ENCODE data around the gene FOXL3. TPM values are rescaled to one million over a fixed set of nuclear protein-coding genes. Genes with fewer than 3 reads are reported as not detected.

FOXL3 gene
- total and polyA plus RNA-seq, 4 donors, result not detected

DNA sequence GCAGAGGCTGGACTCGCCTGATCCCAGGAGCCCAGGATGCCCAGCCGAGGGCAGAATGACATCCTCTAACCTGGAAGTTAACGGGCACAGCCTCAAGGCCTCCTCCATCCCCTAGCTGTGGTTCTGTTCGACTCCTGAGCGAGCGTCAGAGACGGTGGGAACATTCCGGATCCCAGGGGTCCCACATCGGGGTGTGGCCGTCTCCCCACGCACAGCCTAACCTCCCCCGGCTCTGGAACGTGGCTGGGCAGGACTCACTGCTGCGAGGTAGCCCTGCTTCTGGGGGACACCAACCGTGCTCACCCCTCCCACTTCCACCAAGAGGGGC, 8.4 kb downstream of the FOXL3 start:
- no peak for DNase-seq (ENCODE audit: low spot score)
- TF ChIP-seq RXRA (IDR thresholded peaks at IDR 0.05) (no peak), HNF4A (conservative IDR thresholded peaks at IDR 0.05) (no peak), CTCF (IDR thresholded peaks at IDR 0.05; ENCODE audit: low read depth, low read length, missing input control) (no peak), YY1 (IDR thresholded peaks at IDR 0.05) (no peak), SP1 (IDR thresholded peaks at IDR 0.05) (no peak), EGR1 (IDR thresholded peaks at IDR 0.05; ENCODE audit: low read depth in 2 of 2) (no peak), RAD21 (IDR thresholded peaks at IDR 0.05) (no peak)
- TF ChIP-seq, protein P1, sequence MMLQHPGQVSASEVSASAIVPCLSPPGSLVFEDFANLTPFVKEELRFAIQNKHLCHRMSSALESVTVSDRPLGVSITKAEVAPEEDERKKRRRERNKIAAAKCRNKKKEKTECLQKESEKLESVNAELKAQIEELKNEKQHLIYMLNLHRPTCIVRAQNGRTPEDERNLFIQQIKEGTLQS (IDR thresholded peaks at IDR 0.05), result no peak
- no peaks in the 10 kb centered on the region for H3K9me3 ChIP-seq (ENCODE audit: control insufficient read depth in 4 of 4, low read length in 3 of 4)
- WGBS, result 87% methylated on average over 15 of the region's 15 CpGs
- H3K9ac ChIP-seq (ENCODE audit: low read depth in 1 of 2, low read length in 2 of 2), result no peak overlapping the region
- H3K4me1 ChIP-seq (ENCODE audit: control insufficient read depth in 4 of 4, insufficient read depth in 4 of 4, low read length in 3 of 4), result no peaks in the 10 kb centered on the region
- H3K27me3 ChIP-seq (ENCODE audit: control insufficient read depth in 4 of 4, insufficient read depth in 4 of 4, low read length in 3 of 4), result peaks cover 0 to 7% (median 3%) of the 10 kb centered on the region in 4 donors
- no peak overlapping the region for H3K4me3 ChIP-seq (ENCODE audit: low read depth in 1 of 3, low read length in 3 of 3)
- no peaks in the 10 kb centered on the region for H3K36me3 ChIP-seq (ENCODE audit: control insufficient read depth in 4 of 4, insufficient read depth in 3 of 4, low read depth in 1 of 4, low read length in 3 of 4)
- H3K27ac ChIP-seq (ENCODE audit: low read depth in 1 of 2, low read length in 2 of 2), result no peak overlapping the region

- H3K27ac ChIP-seq (ENCODE audit: low read depth in 1 of 2, low read length in 2 of 2), result no peak overlapping the region
- no peaks in the 10 kb centered on the region for H3K4me1 ChIP-seq (ENCODE audit: control insufficient read depth in 4 of 4, insufficient read depth in 4 of 4, low read length in 3 of 4)
- TF ChIP-seq FOXA1 (IDR thresholded peaks at IDR 0.05), result no peak
- TF ChIP-seq GABPA (IDR thresholded peaks at IDR 0.05 in 1 of 2, conservative IDR thresholded peaks at IDR 0.05 in 1 of 2), result no peak
- TF ChIP-seq ZBTB33 (IDR thresholded peaks at IDR 0.05), result no peak
- no peak for TF ChIP-seq FOXA2 (IDR thresholded peaks at IDR 0.05)
- TF ChIP-seq SP1 (IDR thresholded peaks at IDR 0.05), result no peak
- TF ChIP-seq, protein P2, sequence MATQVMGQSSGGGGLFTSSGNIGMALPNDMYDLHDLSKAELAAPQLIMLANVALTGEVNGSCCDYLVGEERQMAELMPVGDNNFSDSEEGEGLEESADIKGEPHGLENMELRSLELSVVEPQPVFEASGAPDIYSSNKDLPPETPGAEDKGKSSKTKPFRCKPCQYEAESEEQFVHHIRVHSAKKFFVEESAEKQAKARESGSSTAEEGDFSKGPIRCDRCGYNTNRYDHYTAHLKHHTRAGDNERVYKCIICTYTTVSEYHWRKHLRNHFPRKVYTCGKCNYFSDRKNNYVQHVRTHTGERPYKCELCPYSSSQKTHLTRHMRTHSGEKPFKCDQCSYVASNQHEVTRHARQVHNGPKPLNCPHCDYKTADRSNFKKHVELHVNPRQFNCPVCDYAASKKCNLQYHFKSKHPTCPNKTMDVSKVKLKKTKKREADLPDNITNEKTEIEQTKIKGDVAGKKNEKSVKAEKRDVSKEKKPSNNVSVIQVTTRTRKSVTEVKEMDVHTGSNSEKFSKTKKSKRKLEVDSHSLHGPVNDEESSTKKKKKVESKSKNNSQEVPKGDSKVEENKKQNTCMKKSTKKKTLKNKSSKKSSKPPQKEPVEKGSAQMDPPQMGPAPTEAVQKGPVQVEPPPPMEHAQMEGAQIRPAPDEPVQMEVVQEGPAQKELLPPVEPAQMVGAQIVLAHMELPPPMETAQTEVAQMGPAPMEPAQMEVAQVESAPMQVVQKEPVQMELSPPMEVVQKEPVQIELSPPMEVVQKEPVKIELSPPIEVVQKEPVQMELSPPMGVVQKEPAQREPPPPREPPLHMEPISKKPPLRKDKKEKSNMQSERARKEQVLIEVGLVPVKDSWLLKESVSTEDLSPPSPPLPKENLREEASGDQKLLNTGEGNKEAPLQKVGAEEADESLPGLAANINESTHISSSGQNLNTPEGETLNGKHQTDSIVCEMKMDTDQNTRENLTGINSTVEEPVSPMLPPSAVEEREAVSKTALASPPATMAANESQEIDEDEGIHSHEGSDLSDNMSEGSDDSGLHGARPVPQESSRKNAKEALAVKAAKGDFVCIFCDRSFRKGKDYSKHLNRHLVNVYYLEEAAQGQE (IDR thresholded peaks at IDR 0.05), result no peak
- TF ChIP-seq, protein P1 (IDR thresholded peaks at IDR 0.05), result no peak
- no peak for TF ChIP-seq RXRA (IDR thresholded peaks at IDR 0.05)
- TF ChIP-seq CTCF (IDR thresholded peaks at IDR 0.05; ENCODE audit: low read depth, low read length, missing input control), result no peak
- TF ChIP-seq HNF4A (conservative IDR thresholded peaks at IDR 0.05), result no peak
- no peak for TF ChIP-seq JUND (IDR thresholded peaks at IDR 0.05)
- no peak for TF ChIP-seq EGR1 (IDR thresholded peaks at IDR 0.05; ENCODE audit: low read depth in 2 of 2)
- no peak for TF ChIP-seq MAX (IDR thresholded peaks at IDR 0.05)
- no peak for TF ChIP-seq RAD21 (IDR thresholded peaks at IDR 0.05)
- TF ChIP-seq YY1 (IDR thresholded peaks at IDR 0.05), result no peak
- TF ChIP-seq NR2F2 (IDR thresholded peaks at IDR 0.05), result no peak
- TF ChIP-seq TAF1 (conservative IDR thresholded peaks at IDR 0.05), result no peak
- no peak for TF ChIP-seq HNF4G (IDR thresholded peaks at IDR 0.05)
- DNase-seq (ENCODE audit: low spot score), result no peak
- H3K36me3 ChIP-seq (ENCODE audit: control insufficient read depth in 4 of 4, insufficient read depth in 3 of 4, low read depth in 1 of 4, low read length in 3 of 4), result no peaks in the 10 kb centered on the region
- peaks cover 0 to 7% (median 3%) of the 10 kb centered on the region in 4 donors for H3K27me3 ChIP-seq (ENCODE audit: control insufficient read depth in 4 of 4, insufficient read depth in 4 of 4, low read length in 3 of 4)
- H3K4me3 ChIP-seq (ENCODE audit: low read depth in 1 of 3, low read length in 3 of 3), result no peak overlapping the region
- no peaks in the 10 kb centered on the region for H3K9me3 ChIP-seq (ENCODE audit: control insufficient read depth in 4 of 4, low read length in 3 of 4)
- WGBS, result 89% methylated on average over 13 of the region's 13 CpGs
- H3K9ac ChIP-seq (ENCODE audit: low read depth in 1 of 2, low read length in 2 of 2), result no peak overlapping the region
Observed at GRCh38 chr7:298743-299142, 8.8 kb downstream of the FOXL3 start.

Measured in liver (tissue), 9 donors.